Measurements from ENCODE around the gene PCYT2. TPM values are rescaled to one million over a fixed set of nuclear protein-coding genes. Genes with fewer than 3 reads are reported as not detected.
A peak's percentile ranks its signal among the peaks of the same experiment; 100 is the strongest.

Gene PCYT2
- total RNA-seq, 1 donor from 2014 or later: 47.1 TPM

DNA sequence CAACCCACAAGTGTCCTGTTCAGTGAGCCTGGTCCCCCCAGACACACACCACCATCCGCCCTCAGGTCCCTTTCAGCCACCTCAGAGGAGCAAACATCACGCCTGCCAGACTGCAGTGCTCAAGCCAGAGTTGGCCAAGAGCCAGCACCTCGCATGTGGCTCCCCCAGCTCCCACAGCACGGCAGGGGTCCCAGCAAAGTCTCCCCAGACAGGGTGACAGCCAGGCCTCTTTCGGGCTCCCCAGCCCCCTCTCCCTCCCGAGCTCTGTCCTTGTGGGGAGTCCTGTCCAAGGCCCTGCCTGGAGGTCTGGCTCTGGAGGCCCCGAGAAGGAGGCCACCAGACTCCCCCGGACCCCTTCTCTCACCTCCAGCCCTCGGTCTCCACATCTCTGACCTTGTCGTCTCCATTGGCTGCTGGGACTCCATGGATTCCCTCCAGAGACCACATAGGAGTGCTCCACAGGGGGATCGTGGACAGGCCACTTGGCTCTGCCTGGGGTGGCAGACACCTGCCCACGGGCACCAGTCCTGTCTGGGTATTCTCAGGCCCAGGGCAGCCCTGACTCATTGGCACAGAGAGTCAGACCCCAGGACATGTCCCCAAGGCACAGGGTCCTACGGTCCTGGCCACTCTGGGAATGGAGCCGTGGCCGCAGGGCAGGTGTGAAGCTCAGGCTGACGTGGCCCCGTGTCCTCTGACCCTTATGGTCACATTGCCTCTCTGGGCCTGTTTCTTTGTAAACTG lies 37.6 kb upstream of the PCYT2 start:
- DNase-seq (ENCODE audit: low spot score): no peak
- intact Hi-C loops (cut with DNase I): no loop called here

DNA sequence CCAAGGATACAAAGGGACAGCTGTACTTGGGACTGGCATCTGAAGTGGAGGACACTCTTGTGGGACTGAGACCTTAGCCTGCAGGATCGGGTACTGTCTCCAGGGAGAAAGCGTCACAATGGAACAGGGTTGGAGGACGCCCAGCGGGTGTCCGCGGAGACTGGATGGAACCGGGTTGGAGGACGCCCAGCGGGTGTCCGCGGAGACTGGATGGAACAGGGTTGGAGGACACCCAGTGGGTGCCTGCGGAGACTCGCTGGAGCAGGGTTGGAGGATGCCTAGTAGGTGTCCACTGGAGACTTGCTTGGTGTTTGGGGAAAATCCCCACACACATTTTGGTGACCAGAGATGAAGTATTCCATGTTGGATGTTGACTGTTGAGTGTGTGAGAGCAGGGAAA lies 36.0 kb upstream of the PCYT2 start, which contains the start of gene MYADML2:
Gene MYADML2 (minus strand): TSS at position 45 of the 400 bp plus-strand sequence. CDS start 5,492 bp downstream, outside the sequence.
- no peak for DNase-seq (ENCODE audit: low spot score)
- intact Hi-C loops (cut with DNase I): no loop called here

DNA sequence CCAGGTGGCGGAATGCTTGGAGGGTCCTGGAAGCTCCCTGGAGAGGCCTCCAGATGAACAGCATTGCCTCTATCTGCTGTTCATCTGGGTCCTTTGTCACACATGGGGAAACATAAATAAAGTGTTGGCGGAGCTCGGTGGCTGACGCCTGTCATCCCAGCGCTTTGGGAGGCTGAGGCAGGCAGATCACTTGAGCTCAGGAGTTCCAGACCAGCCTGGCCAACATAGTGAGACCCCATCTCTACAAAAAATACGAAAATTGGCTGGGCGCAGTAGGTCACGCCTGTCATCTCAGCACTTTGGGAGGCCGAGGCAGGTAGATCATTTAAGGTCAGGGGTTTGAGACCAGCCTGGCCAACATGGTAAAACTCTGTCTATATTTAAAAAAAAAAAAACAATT lies 33.7 kb upstream of the PCYT2 start:
- intact Hi-C loops (cut with DNase I): no loop called here
- no peak for DNase-seq (ENCODE audit: low spot score)

DNA sequence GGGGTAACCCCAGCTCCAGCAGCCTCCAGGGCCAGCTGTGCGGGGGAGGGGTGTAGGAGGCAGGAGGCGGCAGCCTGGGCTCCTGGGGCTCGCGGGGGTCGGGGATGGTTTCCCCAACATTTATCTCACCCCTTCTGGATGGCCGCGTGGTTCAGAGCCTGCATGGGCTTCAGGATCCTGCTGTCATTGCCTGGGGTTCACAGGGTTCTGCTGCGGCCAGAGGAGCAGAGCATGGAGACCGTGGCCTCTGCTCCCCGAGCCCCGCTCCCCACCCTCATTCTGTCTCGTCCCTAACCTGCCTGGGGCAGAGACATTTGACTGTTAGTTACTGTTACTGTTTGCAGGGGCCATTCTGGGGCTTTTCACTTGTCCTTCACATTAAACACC lies 31.0 kb upstream of the PCYT2 start:
- no peak for DNase-seq (ENCODE audit: low spot score)

DNA sequence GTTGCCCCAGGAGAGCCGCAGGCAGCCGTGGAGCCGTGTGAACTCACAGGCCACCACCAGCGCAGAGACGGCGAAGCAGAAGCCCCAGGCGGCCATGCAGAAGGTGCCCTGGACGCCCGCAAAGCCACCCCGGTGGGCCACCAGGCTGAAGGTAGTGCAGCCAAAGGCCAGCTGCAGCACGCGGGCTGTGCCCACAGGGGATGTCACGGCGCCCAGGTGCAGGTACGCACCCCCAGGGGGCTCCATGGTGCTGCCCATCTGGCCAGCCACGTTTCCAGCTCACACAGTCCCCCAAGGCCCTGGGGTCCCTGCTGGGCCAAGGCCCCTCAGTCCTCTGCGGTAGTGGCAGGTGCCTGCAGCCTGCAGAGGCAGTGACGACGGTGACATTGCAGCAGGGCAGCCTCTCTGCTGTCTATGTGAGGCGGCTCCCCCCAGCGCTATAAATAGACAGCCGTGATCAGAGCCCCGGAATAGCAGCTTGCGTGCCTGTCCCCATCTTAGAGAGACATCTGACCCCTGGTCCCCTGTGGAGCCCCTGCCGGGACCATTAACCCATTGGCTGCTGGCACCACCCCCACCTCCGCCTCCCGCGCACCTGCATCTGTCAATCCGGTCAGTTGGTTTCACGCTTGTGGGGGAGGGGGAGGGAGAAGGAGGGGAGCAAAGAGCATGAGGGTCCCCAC lies 30.4 kb upstream of the PCYT2 start:
- peak; percentile 88 for DNase-seq (ENCODE audit: low spot score)
- intact Hi-C loops (cut with DNase I): no loop called here

More for the DNA sequence above, 31.0 kb upstream of the PCYT2 start:
- intact Hi-C loops (cut with DNase I): no loop called here

GRCh38 chr17:81940538-81941483 lies 29.6 kb upstream of the PCYT2 start:
- intact Hi-C loops (cut with DNase I): no loop called here
- no peak for DNase-seq (ENCODE audit: low spot score)

- intact Hi-C loops (cut with DNase I): no loop called here
- peak; percentile 89 for DNase-seq (ENCODE audit: low spot score)
Measured at GRCh38 chr17:81939881-81940385, 28.7 kb upstream of the PCYT2 start.

GRCh38 chr17:81939218-81939617 lies 28.0 kb upstream of the PCYT2 start:
- DNase-seq (ENCODE audit: low spot score): no peak
- intact Hi-C loops (cut with DNase I): no loop called here

DNA sequence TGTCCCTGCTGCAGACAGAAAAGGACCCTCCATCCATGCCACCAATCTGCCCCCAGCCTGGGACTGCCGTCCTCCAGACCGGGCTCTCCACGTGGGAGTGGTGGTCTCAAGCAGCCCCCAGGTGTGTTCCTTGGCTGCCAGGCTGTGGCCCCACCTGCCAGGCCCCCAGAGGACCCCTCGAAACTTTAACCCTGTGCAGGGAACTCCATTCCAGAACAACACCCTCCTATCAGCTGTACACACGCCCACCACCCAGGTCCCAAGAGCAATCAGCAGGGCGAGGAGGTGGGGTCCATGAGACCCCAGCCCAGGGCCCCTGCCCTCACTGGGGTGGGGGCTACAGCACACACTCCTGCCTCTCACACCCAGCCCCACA lies 24.5 kb upstream of the PCYT2 start:
- intact Hi-C loops (cut with DNase I): no loop called here
- DNase-seq (ENCODE audit: low spot score): no peak

DNA sequence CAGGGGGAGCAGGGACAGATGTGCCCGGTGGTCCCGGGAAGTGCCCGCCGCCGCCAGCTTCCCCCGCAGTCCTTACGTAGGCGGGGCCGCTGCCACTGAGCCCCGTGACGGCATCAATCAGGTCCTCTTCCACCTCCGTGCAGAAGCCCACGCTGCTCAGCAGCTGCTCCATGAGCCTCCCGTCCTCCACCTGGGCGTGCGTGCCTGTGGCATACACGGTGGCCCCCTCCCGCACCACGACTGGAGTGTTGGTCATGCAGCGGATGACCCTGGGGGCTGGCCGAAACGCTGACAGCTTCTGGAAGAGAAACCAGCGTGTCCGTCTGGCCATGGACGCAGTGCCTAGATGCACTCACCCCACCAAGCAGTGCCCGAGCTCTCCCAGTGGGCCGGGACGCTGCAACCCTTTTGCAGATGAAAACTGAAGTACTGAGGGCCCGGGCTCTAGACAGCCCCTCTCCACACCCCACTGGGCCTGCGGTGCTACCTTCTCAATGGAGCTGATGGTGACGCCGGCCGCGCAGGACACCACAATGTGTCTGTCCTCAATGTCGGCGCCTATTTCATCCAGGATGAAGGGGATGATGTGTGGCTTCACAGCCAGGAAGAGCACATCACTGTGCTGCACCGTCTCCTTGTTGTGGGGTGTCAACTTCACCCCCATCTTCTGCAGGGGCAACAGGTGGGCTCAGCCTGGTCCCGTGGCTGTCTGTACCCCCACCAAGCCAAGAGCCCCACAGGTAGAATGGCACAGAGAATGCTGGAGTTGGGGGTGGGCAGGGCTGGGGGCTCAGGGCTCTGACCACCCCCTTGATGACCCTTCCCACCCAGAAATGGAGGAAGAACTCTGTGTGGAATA lies 23.9 kb upstream of the PCYT2 start:
- DNase-seq (ENCODE audit: low spot score): no peak

GRCh38 chr17:81934098-81934757 lies 23.0 kb upstream of the PCYT2 start:
- intact Hi-C loops (cut with DNase I): no loop called here
- no peak for DNase-seq (ENCODE audit: low spot score)

More for the DNA sequence above, 23.9 kb upstream of the PCYT2 start:
- intact Hi-C loops (cut with DNase I): no loop called here

GRCh38 chr17:81933178-81933699 lies 22.0 kb upstream of the PCYT2 start:
- DNase-seq (ENCODE audit: low spot score): no peak
- intact Hi-C loops (cut with DNase I): no loop called here

DNA sequence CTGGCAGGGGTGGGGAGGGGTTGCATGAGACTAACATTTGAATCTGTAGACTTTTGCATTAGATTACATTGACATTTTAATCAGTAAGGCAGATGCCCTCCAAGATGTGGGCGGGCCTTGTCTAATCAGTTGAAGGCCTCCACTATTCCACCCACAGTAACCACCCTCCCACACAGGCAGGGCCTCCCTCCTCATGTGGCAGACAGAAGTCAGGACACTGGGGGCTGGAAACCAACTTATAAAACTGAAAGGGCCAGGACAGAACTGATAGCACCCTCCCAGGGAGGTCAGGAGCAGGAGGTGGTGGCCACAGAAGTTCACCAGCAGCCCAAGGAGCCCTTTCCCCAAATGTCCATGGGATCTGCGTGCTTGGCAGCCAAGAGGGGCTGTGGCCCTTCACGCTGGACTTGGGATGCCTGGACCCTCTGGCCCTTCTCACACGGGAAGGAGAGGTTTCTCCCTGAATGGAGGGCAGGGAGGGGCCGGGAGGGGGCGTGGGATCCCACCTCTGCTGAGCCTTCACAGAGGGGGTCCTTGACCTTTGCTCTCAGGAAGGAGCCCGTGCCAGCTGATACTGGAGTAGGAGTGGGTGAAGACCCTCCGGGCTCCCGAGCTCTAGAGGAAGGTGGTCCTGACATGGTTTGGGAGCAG lies 21.3 kb upstream of the PCYT2 start:
- DNase-seq (ENCODE audit: low spot score): no peak
- intact Hi-C loops (cut with DNase I): no loop called here

DNA sequence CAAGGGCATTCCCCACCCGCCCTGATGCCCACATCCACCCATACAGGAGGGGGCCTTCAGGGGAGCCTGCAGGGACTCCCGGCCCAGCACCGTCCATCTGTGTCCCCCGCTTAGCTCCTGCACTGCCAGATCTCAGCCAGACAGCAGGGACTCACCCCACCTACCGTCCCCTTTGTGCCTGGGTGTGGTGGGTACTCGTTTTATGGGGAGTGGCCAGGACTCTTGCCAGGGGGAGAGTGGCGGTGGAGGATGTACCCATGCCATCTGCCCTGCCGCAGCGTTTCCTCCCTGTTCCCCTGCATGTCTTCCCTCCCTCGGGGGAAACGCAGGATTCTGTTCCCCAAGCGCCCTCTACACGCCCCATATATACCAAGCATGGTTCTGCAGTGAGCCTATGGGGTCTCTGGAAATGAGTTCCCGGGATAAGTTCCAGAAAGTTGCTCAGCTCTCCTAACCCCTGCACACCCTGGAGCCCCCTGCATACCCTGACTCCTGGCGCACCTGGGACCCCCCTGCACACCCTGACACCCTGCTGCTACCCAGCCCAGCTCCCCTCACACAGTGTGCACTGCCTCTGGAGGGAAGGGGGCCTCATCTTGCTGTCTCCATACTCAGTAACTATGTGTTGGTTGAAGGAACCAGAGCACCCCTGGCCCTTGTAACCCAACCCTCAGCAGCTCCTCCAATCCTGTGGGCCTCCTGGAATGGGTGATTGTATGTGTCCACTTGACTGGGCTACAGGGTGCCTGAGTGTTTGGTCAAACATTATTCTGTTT lies 20.5 kb upstream of the PCYT2 start:
- DNase-seq (ENCODE audit: low spot score): no peak
- intact Hi-C loops (cut with DNase I): no loop called here

DNA sequence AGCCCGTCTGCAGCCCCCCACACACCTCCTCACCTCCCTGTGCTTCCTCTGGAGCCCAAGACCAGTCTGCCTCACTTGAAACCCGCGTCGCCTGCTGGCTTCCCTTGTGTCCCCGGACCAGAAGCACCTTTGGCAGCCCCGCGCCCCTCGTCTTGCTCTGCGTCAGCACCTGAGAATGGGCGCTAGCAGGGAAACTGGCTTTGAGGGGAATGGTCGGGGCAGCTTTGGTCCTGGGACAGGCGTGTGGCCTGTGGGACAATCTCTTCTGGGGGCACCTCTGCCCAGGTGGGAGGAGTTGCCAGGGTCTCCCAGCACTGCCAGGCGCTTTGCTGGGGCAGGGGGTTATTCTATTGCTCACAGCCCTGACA lies 20.0 kb upstream of the PCYT2 start:
- DNase-seq (ENCODE audit: low spot score): no peak
- intact Hi-C loops (cut with DNase I): no loop called here

DNA sequence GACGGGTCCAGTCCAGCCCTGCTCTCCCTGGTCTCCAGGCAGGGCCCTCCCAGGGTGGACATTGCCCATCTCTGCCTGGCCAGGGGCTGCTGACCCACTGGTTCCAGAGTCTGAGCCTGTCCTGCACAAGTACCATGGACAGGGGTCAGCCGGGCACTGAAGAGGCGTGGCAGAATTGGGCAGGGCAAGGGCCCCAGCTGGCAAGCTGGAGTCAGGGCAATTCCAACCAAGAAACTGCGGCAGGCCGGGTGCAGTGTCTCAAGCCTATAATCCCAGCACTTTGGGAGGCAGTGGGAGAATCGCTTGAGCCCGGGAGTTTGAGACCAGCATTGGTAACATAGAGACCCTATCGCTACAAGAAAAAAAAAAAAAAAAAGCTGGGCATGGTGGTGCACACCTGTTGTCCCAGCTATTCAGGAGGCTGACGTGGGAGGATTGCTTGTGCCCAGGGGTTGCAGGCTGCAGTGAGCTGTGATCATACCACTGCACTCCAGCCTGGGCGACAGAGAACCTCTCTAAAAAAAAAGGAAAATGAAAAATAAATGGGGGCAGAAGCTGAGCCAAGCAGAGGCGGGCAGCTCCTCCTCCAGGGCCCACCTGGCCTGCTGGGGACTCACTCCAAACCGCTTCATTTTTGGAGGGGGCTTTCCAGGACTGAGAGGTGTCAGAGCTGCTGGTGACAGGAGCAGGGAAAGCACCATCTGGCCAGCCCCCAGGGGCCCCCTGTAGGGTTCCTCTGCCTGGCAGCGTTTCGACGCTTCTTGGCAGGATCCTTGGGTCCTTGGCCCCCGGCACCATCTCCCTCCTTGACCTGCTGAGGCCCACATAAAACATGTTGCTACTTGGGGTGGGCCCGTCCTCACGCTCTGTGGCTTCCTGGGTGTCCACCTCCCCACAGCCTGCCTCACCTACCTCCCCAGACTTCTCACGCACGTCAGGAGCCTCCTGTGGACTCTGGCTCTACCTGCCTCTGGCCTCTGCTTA lies 19.2 kb upstream of the PCYT2 start:
- intact Hi-C loops (cut with DNase I): no loop called here
- no peak for DNase-seq (ENCODE audit: low spot score)
